Activated CD4-positive, alpha-beta T cell treated with anti-CD3 and anti-CD28 coated beads, Interleukin-2, Interleukin-6, amounts not matched to agents 100 ng/mL and 50 ng/mL, durations not matched to agents 16 hours and 8 hours (primary cell): ENCODE data around the gene APOH.
"Not testable (repeated sequence)": the region's sequence is repeated elsewhere in the genome, so short reads cannot be mapped to it uniquely, and the experiment has no call there.

Experiments
- DNase-seq: peaks from one replicate; pipeline ENCODE4 v3.0.0-alpha.2; 2020

The APOH gene

DNA sequence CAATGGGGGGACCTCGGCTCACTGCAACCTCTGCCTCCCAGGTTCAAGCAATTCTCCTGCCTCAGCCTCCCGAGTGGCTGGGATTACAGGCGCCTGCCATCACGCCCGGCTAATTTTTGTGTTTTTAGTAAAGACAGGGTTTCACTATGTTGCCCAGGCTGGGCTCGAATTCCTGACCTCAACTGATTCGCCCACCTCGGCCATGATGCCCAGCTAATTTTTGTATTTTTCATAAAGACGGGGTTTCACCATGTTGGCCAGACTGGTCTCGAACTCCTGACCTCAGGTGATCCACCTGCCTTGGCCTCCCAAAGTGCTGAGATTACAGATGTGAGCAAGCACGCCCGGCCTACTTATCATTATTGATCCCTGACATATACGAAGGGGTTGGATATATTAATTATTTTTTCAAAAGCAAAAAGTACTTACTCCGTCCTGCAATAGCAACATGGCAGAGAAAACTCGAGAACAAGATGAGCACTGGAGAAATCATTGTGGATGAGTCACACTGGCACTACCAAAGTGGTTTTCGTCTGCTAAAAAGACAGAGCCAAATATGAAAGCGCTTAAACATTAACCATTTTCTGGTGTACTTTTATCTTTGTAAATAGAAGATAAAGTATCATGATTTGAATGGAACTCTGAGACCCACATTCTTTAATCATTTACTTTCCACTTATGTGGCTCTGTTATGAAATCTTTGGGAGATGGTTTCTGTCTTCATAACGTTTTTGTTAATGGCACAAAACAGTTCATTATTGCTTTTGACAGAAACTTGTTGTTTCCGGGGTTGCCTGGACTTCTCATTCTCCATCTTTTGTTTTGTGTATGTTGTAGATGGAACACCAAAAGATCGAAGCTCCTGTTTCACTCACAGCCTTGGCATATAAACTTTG lies at the start of gene APOH:
Gene APOH (minus strand): TSS at position 529 of the 896 bp plus-strand sequence. CDS start 36 bp downstream, at position 493.
- DNase-seq = no peak

DNA sequence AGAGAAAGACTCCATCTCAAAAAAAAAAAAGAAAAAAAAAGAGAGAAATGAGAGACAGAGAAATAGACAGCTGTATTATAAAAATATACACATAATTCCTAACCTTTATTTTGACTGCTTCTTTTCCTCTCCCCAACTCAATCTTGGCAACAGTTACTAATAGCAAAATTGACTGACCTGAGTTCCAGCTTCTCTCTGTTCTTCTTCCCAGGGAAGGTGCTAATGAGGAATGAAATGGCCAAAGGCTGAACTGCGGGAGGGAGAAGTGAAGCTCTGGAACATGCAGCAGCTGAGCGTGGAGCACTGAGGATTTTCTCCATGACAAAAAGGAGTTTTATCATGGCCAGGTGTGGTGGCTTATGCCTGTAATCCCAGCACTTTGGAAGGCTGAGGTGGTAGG lies 48.0 kb upstream of the APOH start:
- no peak for DNase-seq

DNA sequence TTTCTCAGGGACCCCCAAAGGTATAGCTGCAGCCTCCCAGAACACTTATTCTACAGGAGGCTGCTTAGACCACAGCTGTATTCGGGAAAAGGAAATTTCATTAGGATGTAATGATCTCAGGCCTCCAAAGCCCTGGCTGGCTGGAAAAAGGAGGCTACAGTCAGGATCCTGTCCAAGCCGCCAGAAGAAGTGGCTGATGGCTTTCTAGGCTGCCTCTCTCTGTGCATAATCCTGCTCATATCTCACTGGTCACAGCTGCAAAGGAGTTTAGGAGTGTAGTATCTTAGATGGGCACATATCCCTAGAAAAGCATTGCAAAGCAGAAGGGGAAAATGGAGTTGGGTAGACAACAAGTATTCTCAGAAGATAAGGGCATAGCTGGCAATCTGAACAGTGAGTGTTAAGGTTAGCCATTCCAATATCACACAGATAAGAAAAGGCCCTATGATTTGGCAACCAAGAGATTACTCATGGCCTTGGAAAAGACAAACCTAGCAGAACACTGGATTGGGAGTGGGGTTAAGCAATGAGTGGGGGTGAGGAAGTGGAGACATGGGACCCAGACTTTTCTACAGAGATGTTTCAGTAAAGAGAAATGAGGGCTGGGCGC lies 47.2 kb upstream of the APOH start:
- DNase-seq = no peak

- no peak for DNase-seq
These were observed 46.4 kb upstream of the APOH start for GRCh38 chr17:66275651-66276050.

DNA sequence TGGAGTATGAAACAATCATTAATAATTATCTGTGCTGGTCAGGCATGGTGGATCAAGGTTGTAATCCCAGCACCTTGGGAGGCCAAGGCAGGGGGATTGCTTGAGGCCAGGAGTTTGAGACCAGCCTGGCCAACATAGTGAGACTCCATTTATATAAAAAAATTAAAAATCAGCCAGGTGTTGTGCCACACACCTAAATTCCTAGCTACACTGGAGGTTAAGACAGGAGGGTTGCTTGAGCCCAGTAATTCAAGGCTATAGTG lies 44.3 kb upstream of the APOH start:
- no peak for DNase-seq

DNA sequence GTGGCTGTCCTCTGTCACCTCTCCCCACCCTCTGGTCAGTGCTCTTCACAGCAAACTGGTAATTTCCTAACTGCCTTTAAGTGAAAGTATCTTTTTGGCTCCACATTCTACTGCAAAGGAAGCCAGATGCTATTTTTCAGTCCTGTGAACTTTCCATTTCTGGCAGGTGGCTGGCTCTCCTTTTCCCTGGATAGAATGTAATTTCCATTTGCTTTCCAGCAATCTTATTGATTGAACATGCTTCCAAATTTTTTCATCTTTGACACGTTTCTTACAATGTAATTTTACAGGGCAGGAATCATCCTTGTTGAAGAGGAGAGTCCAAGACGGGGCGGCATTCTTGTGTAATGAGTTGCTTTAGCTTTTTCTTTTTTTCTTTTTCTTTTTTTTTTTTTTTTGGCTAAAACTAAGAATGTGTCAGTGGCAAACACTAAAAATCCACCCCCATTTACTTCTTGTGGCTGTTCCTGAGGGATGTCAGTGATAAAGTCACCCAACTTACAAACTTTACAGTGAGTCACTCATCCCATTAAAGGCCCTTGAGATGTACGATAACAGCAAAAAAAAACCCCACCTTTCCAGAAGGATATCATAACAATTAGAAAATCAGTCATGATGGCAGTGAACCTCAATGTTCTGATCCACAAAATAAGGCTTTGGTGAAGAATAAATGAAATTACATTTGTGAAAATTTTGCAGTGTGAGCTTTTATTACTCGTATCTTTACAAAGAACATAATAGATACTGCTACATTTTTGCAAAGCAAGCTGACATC lies 43.8 kb upstream of the APOH start:
- no peak for DNase-seq

DNA sequence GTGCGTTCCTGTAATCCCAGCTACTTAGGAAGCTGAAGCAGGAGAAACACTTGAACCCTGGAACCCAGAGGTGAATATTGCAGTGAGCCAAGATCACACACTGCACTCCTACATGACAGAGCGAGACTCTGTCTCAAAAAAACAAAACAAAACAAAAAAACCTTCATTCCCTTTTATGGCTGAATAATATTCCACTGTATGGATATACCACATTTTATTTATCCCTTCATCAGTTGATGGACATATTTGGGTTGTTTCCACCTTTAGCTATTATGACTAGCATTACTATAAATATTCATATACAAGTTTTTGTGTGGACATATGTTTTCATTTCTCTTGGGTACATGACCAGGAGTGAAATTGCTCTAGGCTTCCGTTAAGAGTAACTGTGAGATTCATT lies 42.3 kb upstream of the APOH start:
- DNase-seq = no peak

GRCh38 chr17:66270106-66270505 lies 40.9 kb upstream of the APOH start:
- no peak for DNase-seq

- no peak for DNase-seq
These were observed 39.2 kb upstream of the APOH start for GRCh38 chr17:66268247-66268927.

DNA sequence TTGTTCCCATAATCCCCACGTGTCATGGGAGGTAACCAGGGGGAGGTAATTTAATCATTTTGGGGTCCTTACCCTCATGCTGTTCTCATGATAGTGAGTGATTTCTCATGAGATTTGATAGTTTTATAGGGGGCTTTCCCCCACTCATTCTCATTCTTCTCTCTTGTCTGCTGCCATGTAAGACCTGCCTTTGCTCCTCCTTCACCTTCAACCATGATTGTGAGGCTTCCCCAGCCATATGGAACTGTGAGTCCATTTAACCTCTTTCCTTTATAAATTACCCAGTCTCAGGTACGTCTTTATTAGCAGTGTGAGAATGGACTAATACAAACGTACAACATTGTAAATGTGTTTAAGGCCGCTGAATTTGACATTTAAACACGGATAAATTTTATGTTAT lies 35.5 kb upstream of the APOH start:
- DNase-seq = no peak

GRCh38 chr17:66262767-66263166 lies 33.6 kb upstream of the APOH start:
- DNase-seq = no peak

DNA sequence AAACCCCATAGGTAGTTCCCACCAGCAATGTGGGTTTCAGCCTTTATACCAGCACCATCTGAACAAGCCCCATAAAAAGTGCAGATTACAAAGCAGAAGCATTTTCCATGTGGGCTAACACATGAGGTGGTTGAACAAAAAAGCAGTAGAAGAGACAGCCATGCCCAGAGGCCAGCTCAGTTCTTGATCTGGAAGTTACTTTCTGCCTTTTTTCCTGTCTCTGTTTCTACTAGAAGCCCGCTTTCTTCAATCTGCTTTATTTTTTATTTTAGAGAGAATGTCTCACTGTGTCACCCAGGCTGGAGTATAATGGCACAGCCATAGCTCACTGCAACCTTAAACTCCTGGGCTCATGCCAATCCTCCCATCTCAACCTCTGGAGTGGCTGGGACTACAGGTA lies 31.5 kb upstream of the APOH start:
- DNase-seq = no peak

DNA sequence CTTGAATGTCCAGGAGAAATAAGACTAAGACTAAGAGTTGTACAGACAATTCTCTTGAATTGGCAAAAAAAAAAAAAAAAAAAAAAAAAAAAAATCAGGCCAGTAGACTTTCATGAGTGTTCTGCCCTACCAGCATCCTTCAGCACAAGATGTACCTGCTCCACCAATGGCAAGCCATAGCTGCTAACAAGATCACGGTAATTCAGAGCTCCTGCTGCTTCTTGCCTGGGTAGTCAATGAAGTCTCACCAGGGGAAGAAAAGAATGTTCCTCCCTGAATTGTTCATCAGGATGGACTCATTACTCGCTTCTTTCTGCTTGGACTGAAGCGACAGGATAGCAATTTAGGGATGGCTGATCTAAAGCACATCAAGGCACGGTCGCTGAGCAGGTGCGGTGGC lies 31.1 kb upstream of the APOH start:
- DNase-seq = no peak

DNA sequence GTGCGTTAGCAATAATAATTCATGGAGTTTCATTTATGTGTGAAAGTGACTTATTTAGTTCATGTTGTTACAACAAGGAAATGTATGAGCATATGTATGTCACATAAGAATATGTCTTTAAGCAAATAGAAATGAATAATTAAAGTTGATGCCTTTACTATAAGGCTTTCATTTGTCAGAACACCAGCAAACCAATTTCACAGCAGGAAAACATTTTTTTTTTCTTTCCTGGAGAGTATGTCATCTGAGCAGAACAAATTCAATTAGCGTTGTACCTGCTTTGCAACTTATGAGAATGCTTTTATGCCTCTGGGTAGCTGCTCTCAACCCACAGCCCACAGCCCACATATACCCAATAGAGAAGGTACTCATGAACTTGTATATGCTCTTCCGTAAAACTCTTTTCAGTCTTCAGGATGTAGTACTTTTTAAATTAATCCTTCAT lies 26.3 kb upstream of the APOH start:
- DNase-seq = peak; percentile 33

DNA sequence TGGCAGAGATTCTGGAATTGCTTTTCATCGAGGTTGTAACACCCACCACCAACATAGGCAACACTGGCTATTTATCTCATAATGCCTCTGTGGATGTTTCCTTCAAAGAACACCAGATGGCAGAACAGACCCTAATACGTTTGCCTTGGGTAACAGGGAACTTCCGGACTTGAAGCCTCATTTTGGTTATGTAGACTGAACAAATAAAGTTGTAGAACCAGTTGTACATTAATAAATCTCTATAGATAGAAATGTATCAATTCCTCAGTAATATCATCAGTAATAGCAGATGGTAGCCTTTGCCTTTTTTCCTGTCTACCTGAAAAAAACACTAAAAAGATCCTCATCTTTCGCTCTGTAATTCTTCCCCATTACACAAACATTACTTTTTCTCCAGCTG lies 25.9 kb upstream of the APOH start:
- DNase-seq = peak; percentile 79

DNA sequence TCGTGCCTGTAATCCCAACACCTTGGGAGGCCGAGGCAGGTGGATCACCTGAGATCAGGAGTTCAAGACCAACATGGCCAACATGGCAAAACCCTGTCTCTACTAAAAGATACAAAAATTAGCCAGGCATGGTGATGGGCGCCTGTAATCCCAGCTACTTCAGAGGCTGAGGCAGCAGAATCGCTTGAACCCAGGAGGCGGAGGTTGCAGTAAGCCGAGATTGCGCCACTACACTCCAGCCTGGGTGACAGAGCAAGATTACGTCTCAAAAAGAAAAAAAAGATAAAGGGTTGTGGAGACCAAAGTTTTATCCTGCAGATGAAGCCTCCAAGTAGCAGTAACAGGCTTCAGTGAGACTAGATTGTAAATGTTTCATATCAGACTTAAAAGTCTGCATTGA lies 24.2 kb upstream of the APOH start:
- DNase-seq = not testable (repeated sequence)

GRCh38 chr17:66250686-66251085 lies 21.5 kb upstream of the APOH start:
- DNase-seq = no peak

- DNase-seq = no peak
These were observed 19.1 kb upstream of the APOH start for GRCh38 chr17:66248285-66248684.

- no peak for DNase-seq
These were observed 12.6 kb upstream of the APOH start for GRCh38 chr17:66241839-66242238.

DNA sequence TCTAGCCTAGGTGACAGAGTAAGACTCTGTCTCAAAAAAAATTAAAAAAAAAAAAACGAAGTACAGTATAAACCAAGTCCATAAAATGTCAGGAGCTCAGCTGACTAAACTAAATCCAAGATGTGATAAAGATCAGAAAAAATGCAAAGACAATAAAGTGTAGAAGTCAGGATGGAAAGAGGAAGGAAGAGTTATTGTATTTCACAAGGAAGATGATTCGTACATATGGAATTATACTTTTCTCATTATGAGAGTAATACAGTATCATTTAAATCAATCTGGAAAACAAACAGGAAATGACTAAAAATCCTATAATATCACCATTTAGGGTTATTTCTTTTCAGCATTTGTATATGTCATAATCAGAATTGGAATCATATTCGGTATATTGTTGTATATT lies 11.4 kb upstream of the APOH start:
- DNase-seq = no peak

- DNase-seq = no peak
These were observed 10.8 kb upstream of the APOH start for GRCh38 chr17:66240013-66240412.

DNA sequence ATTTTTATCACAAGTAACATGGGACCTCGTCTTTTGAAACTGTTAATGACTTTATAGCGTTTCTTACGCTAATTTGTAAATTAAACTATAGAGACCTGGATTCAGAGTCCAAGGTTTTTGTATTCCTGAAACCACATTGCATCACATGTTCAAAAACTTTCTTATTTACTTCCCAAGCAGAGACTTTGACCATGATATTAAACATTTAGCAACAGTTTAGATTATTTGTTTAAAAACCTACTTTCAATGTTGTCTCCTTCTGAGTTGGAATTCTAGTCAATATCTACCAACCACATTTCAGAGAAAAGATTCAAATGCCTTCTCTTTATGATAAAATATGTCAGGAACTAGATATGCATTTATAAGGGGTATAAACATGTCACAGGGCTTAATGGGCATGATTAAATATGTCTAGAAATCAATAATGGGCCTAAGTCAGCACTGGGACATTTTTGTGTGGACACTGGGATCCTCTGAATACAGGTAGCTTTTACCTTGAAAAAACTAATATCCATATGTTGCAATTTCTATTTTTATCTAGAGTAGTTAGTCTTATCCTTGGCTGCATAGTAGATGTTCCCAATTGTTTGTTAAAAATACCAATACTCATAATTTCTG lies 6.3 kb upstream of the APOH start:
- DNase-seq = no peak

DNA sequence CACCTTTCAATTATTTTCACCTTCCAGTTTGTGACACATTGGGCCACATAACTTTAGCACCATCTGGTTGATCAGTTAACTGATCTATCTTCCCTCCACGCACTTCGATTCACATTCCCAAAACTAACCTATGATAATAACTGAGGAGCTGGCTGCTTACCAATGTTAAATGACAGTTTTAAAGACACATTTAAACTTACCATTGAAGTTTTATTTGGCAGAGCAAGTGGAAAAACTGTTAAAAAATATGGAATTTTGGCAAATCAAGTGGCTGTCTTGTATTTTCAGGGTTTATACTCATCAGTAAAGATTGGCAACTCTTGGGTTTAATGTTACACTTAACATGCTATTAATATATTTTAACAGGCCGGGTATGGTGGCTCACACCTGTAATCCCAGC lies 5.4 kb upstream of the APOH start:
- no peak for DNase-seq
